ENCODE data around the gene CCK. TPM values are rescaled to one million over a fixed set of nuclear protein-coding genes. Genes with fewer than 3 reads are reported as not detected.

Gene CCK
- total and polyA plus RNA-seq, 8 donors, result 0.87 to 68.3 (median 1.5) TPM; not detected in 5

- H3K4me3 ChIP-seq, result no peak overlapping the region
- H3K4me1 ChIP-seq, result peaks cover 0 to 7% (median 0%) of the 10 kb centered on the region in 4 donors
- no peaks in the 10 kb centered on the region for H3K27me3 ChIP-seq
- WGBS, 5 donors, result 58 to 74% (median 64%) methylated on average over 6 of the region's 6 CpGs
- DNase-seq, result peak in 1 of 2 donors; percentile 33
- intact Hi-C loops (cut with DNase I; ENCODE audit: low total_unique reads), result no loop called here
- TF ChIP-seq, protein P1, sequence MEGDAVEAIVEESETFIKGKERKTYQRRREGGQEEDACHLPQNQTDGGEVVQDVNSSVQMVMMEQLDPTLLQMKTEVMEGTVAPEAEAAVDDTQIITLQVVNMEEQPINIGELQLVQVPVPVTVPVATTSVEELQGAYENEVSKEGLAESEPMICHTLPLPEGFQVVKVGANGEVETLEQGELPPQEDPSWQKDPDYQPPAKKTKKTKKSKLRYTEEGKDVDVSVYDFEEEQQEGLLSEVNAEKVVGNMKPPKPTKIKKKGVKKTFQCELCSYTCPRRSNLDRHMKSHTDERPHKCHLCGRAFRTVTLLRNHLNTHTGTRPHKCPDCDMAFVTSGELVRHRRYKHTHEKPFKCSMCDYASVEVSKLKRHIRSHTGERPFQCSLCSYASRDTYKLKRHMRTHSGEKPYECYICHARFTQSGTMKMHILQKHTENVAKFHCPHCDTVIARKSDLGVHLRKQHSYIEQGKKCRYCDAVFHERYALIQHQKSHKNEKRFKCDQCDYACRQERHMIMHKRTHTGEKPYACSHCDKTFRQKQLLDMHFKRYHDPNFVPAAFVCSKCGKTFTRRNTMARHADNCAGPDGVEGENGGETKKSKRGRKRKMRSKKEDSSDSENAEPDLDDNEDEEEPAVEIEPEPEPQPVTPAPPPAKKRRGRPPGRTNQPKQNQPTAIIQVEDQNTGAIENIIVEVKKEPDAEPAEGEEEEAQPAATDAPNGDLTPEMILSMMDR (IDR thresholded peaks at IDR 0.05), result no peak
- no peaks in the 10 kb centered on the region for H3K36me3 ChIP-seq
- H3K27ac ChIP-seq, result no peak overlapping the region
- peaks cover 5 to 16% (median 11%) of the 10 kb centered on the region in 4 donors for H3K9me3 ChIP-seq
Measured at GRCh38 chr3:42277676-42278075, 11.7 kb upstream of the CCK start.

GRCh38 chr3:42276141-42277132 is 10.5 kb upstream of the CCK start:
- Histone ChIP-seq H3K36me3 (no peaks in the 10 kb centered on the region), H3K27ac (no peak overlapping the region), H3K4me1 (peaks cover 0 to 7% (median 0%) of the 10 kb centered on the region in 4 donors), H3K27me3 (no peaks in the 10 kb centered on the region), H3K4me3 (no peak overlapping the region), H3K9me3 (peaks cover 5 to 18% (median 12%) of the 10 kb centered on the region in 4 donors)
- TF ChIP-seq POLR2AphosphoS5 (IDR thresholded peaks at IDR 0.05) (no peak), POLR2A (IDR thresholded peaks at IDR 0.05) (no peak), EP300 (IDR thresholded peaks at IDR 0.05) (no peak)
- TF ChIP-seq, protein P1 (IDR thresholded peaks at IDR 0.05), result no peak
- 64 to 88% (median 71%) methylated on average over 3 of the region's 3 CpGs for WGBS, 5 donors
- intact Hi-C loops (cut with DNase I; ENCODE audit: low total_unique reads), result no loop called here
- no peak for DNase-seq

DNA sequence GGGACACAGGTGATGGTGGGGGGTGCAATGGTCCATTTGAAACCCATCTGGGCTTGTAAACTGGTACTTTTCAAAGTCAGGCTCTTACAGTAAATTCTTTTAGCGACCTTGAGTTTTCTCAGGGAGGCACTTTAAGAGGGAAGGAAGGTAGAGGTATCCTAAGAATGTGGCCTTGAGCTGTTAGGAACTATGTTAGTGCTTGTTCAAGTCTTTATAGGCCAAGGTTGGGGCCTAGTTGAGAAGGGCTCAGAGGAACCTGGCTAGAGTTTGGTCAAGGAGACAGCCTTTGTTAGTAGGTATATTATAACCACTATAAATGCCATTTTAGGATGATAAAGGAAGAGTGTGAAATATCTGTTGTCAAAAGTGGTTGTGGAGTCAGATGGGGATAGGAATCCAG is 9.2 kb upstream of the CCK start:
- Histone ChIP-seq H3K36me3 (no peaks in the 10 kb centered on the region), H3K4me1 (peaks cover 0 to 7% (median 0%) of the 10 kb centered on the region in 4 donors), H3K27ac (no peak overlapping the region), H3K9me3 (peaks cover 4 to 24% (median 6%) of the 10 kb centered on the region in 4 donors), H3K27me3 (peaks cover 0 to 10% (median 4%) of the 10 kb centered on the region in 3 donors), H3K4me3 (no peak overlapping the region)
- intact Hi-C loops (cut with DNase I; ENCODE audit: low total_unique reads), result no loop called here
- 23 to 55% (median 45%) methylated on average over 1 of the region's 1 CpG for WGBS, 5 donors
- no peak for DNase-seq
- TF ChIP-seq EP300 (IDR thresholded peaks at IDR 0.05) (no peak), POLR2A (IDR thresholded peaks at IDR 0.05) (no peak), POLR2AphosphoS5 (IDR thresholded peaks at IDR 0.05) (no peak)
- TF ChIP-seq, protein P1 (IDR thresholded peaks at IDR 0.05), result no peak

GRCh38 chr3:42274266-42274665 is 8.3 kb upstream of the CCK start:
- Histone ChIP-seq H3K27me3 (peaks cover 0 to 16% (median 4%) of the 10 kb centered on the region in 3 donors), H3K9me3 (peaks cover 0 to 16% (median 0%) of the 10 kb centered on the region in 4 donors)
- intact Hi-C loops (cut with DNase I; ENCODE audit: low total_unique reads), result no loop called here

More at GRCh38 chr3:42274266-42274665, 8.3 kb upstream of the CCK start:
- peaks cover 0 to 7% (median 0%) of the 10 kb centered on the region in 4 donors for H3K4me1 ChIP-seq
- H3K36me3 ChIP-seq, result no peaks in the 10 kb centered on the region
- TF ChIP-seq POLR2A (IDR thresholded peaks at IDR 0.05) (no peak), POLR2AphosphoS5 (IDR thresholded peaks at IDR 0.05) (no peak), EP300 (IDR thresholded peaks at IDR 0.05) (no peak)
- TF ChIP-seq, protein P1 (IDR thresholded peaks at IDR 0.05), result no peak
- no peak overlapping the region for H3K4me3 ChIP-seq
- H3K27ac ChIP-seq, result no peak overlapping the region
- no peak for DNase-seq

All from stomach (tissue), 9 donors.